Endothelial cell of umbilical vein (primary cell): ENCODE measurements around the gene CTR9. TPM values are rescaled to one million over a fixed set of nuclear protein-coding genes. Genes with fewer than 3 reads are reported as not detected.

Experiments used
- BruUV-seq: library from RNA; stranded (reverse); fragments of 400-500 nt; replicated peaks from 2 replicates; lab custom pipeline; 2021; lab: Mats Ljungman, UMichigan
- CTCF ChIA-PET: fragments of 300-600, 350-600 bp; sonication (Branson Sonifier 250); formaldehyde crosslinking; loops from one replicate; lab custom pipeline; 2021; ENCODE audit warnings: antibody characterized with exemption, inconsistent platforms; lab: Charles Lee
- POLR2A ChIA-PET: fragments of 300-600, 350-600 bp; sonication (Branson Sonifier 250); formaldehyde crosslinking; loops from one replicate; lab custom pipeline; 2021; ENCODE audit warnings: antibody characterized with exemption, inconsistent platforms; lab: Charles Lee
- DNase-seq: peaks from one replicate; pipeline ENCODE4 v3.0.0-alpha.2; 2011; ENCODE audit warnings: low read depth, low spot score
- FAIRE-seq: peaks from 2 replicates; lab custom pipeline; 2011; peaks lifted over from hg19 to GRCh38; lab: Jason Lieb, UNC
- H2AFZ ChIP-seq: 2 replicates; pipeline ENCODE4 v1.6.0; 2012; ENCODE audit warnings: low read depth, low read length, control low read depth, inconsistent platforms
- H3K27ac ChIP-seq: 2 replicates; pipeline ENCODE4 v1.5.1; 2011; ENCODE audit warnings: low read depth, mild to moderate bottlenecking, control low read depth, low read length, moderate library complexity; ENCODE audit not compliant: insufficient read depth
- H3K27me3 ChIP-seq, 2 experiments: 2 replicates each; pipeline versions ENCODE4 v1.6.0 to v1.6.1; 2011; ENCODE audit warnings: low read length in 2 of 2, mixed read lengths in 1 of 2; ENCODE audit not compliant: control insufficient read depth in 2 of 2, insufficient read depth in 2 of 2
- H3K36me3 ChIP-seq, 2 experiments: 2 replicates in 1 of 2; 3 replicates in 1 of 2; pipeline ENCODE4 v1.5.1; 2011; ENCODE audit warnings: low read length in 2 of 2, mild to moderate bottlenecking in 1 of 2, moderate library complexity in 1 of 2; ENCODE audit not compliant: control insufficient read depth in 2 of 2, insufficient read depth in 2 of 2; ENCODE audit errors: extremely low read depth in 1 of 2
- H3K4me1 ChIP-seq: 3 replicates; pipeline ENCODE4 v1.5.1; 2011; ENCODE audit warnings: mild to moderate bottlenecking, low read length; ENCODE audit not compliant: control insufficient read depth, insufficient read depth; ENCODE audit errors: extremely low read depth
- H3K4me2 ChIP-seq: 2 replicates; pipeline ENCODE4 v1.6.1; 2011; ENCODE audit warnings: low read length, control low read depth, mixed read lengths; ENCODE audit not compliant: insufficient read depth
- H3K4me3 ChIP-seq, 3 experiments: fragments of 200-600 bp in 1 of 3; sonication (generic), shearing (Covaris generic) in 1 of 3; replicated peaks in 1 of 3; 2 replicates each; pipeline ENCODE4 v1.5.1; 2011 to 2016; ENCODE audit warnings: control low read depth in 3 of 3, low read length in 3 of 3, mild to moderate bottlenecking in 2 of 3, inconsistent platforms in 1 of 3, low read depth in 1 of 3, moderate library complexity in 1 of 3; ENCODE audit not compliant: insufficient read depth in 1 of 3
- H3K79me2 ChIP-seq: 2 replicates; pipeline ENCODE4 v1.6.0; 2012; ENCODE audit warnings: low read length, inconsistent platforms; ENCODE audit not compliant: control insufficient read depth, insufficient read depth
- H3K9ac ChIP-seq: replicated peaks from 2 replicates; pipeline ENCODE3; 2011; ENCODE audit warnings: low read length, control low read depth; ENCODE audit not compliant: insufficient read depth; ENCODE audit errors: extremely low read depth
- H3K9me1 ChIP-seq: replicated peaks from 3 replicates; pipeline ENCODE4 v1.6.0; 2011; ENCODE audit warnings: mild to moderate bottlenecking, low read length; ENCODE audit not compliant: control insufficient read depth, insufficient read depth; ENCODE audit errors: extremely low read depth
- H3K9me3 ChIP-seq: replicated peaks from 2 replicates; pipeline ENCODE4 v1.5.1; 2012; ENCODE audit warnings: low read length, inconsistent platforms; ENCODE audit not compliant: control insufficient read depth, insufficient read depth
- H4K20me1 ChIP-seq: replicated peaks from 2 replicates; pipeline ENCODE3; 2011; ENCODE audit warnings: mild to moderate bottlenecking, low read length; ENCODE audit not compliant: control insufficient read depth, insufficient read depth; ENCODE audit errors: extremely low read depth
- CTCF ChIP-seq, 2 donors: IDR thresholded peaks; 1 replicate in 1 of 2; 2 replicates in 1 of 2; pipeline ENCODE4 v1.5.1; 2011; ENCODE audit warnings: low read length in 2 of 2, mild to moderate bottlenecking in 2 of 2, moderate library complexity in 2 of 2, control low read depth in 1 of 2, inconsistent platforms in 1 of 2, low read depth in 1 of 2; ENCODE audit not compliant: insufficient read depth in 1 of 2; ENCODE audit errors: extremely low read depth in 1 of 2
- EZH2 ChIP-seq: IDR thresholded peaks from 2 replicates; pipeline ENCODE4 v1.6.1; 2012; ENCODE audit warnings: borderline replicate concordance, low read depth, mild to moderate bottlenecking, moderate library complexity, low read length, inconsistent platforms; ENCODE audit not compliant: severe bottlenecking
- FOS ChIP-seq: IDR thresholded peaks from 2 replicates; pipeline ENCODE4 v1.6.1; 2011; ENCODE audit warnings: mild to moderate bottlenecking, low read length, moderate library complexity, borderline replicate concordance; ENCODE audit not compliant: insufficient read depth
- GATA2 ChIP-seq: IDR thresholded peaks from 2 replicates; pipeline ENCODE4 v1.7.0; 2011; ENCODE audit warnings: low read depth, mild to moderate bottlenecking, moderate library complexity, mixed read lengths, low read length; ENCODE audit not compliant: insufficient read length, insufficient read depth
- JUN ChIP-seq: IDR thresholded peaks from 2 replicates; pipeline ENCODE4 v1.6.1; 2011; ENCODE audit warnings: borderline replicate concordance, low read depth; ENCODE audit not compliant: insufficient read length, insufficient read depth
- MAX ChIP-seq: IDR thresholded peaks from 2 replicates; pipeline ENCODE4 v1.6.1; 2011; ENCODE audit not compliant: insufficient read depth, insufficient read length
- MYC ChIP-seq: IDR thresholded peaks from one replicate; pipeline ENCODE4 v1.6.1; 2011; ENCODE audit warnings: mild to moderate bottlenecking, low read depth, low read length
- POLR2A ChIP-seq: IDR thresholded peaks from 2 replicates; pipeline ENCODE4 v1.6.1; 2012; ENCODE audit warnings: low read depth, mild to moderate bottlenecking, control low read depth, low read length
- POLR2AphosphoS5 ChIP-seq: IDR thresholded peaks from 2 replicates; pipeline ENCODE4 v1.6.1; 2012; ENCODE audit warnings: low read depth, mild to moderate bottlenecking, control low read depth, low read length, moderate library complexity; ENCODE audit not compliant: insufficient read depth
- dilution Hi-C: fragments of 300-500 bp; cut with MboI; formaldehyde crosslinking; loops from one replicate; pipeline ENCODE4 v1.15.0; 2019; ENCODE audit warnings: low sequenced_read_pairs; ENCODE audit not compliant: extremely low pct_ligation_motif_present
- intact Hi-C: fragments of 100-400 bp; cut with micrococcal nuclease; formaldehyde crosslinking; loops from one replicate; pipeline ENCODE4 v1.10.0; 2022
- polyA plus RNA-seq, 4 experiments: library from polyadenylated mRNA; depleted of rRNA in 3 of 4; stranded (reverse) in 3 of 4; unstranded in 1 of 4; fragments of >200 nt; gene quantifications; 2 replicates each; pipeline versions ENCODE4 v1.2.1 to v1.2.3, GENCODE V29; 2011 to 2012; ENCODE audit warnings: missing spikeins in 1 of 4
- total RNA-seq: library from RNA; stranded (reverse); gene quantifications from 2 replicates; pipeline ENCODE4 v1.2.3, GENCODE V29; 2021

The CTR9 gene
- total and polyA plus RNA-seq, 2 donors (not counting 3 experiments of a cell fraction or from before 2014, with no cell fraction given), result 7.5 to 33.2 TPM

- no peak for FAIRE-seq
- H3K36me3 ChIP-seq, result peaks cover 42 to 54% of the 10 kb centered on the region in 2 experiments
Observed at GRCh38 chr11:10806206-10806605, 55.2 kb downstream of the CTR9 start.

More at GRCh38 chr11:10806206-10806605, 55.2 kb downstream of the CTR9 start:
- no peak for DNase-seq
- dilution Hi-C loops, result no loop called here
- no peaks in the 10 kb centered on the region for H3K9me3 ChIP-seq
- H3K79me2 ChIP-seq, result peaks cover 65% of the 10 kb centered on the region
- no peak overlapping the region for H2AFZ ChIP-seq
- H3K27ac ChIP-seq, result no peak overlapping the region
- ChIA-PET POLR2A (interaction anchor here (1.3 kb wide), 1 partner anchor 10 kb away, joined by 3 read pairs; no protein-coding TSS in a partner anchor), CTCF (interaction anchor here (1.0 to 1.4 kb wide), 2 partner anchors 14 to 52 kb away, joined by 3 read pairs; partner anchors contain the start of gene ZBED5)
- peaks cover 27% of the 10 kb centered on the region for H4K20me1 ChIP-seq
- TF ChIP-seq GATA2 (no peak), JUN (no peak), MAX (no peak), EZH2 (no peak), POLR2AphosphoS5 (no peak), FOS (no peak), POLR2A (no peak), MYC (no peak), CTCF (IDR thresholded peaks at IDR 0.05; ENCODE audit: extremely low read depth in 1 of 2, insufficient read depth in 1 of 2, low read depth in 1 of 2, low read length in 2 of 2) (no peak)
- peak overlapping the region in 1 of 3 experiments; percentile 97 for H3K4me3 ChIP-seq
- no TSS peak for BruUV-seq
- intact Hi-C loops, result loop anchor here (5.0 kb wide), 1 partner anchor 1171 kb away; no protein-coding TSS in a partner anchor
- peaks cover 47% of the 10 kb centered on the region for H3K4me1 ChIP-seq
- H3K27me3 ChIP-seq, result no peaks in the 10 kb centered on the region
- H3K4me2 ChIP-seq, result peak overlapping the region; percentile 81
- H3K9ac ChIP-seq, result peak overlapping the region; percentile 100
- H3K9me1 ChIP-seq, result no peaks in the 10 kb centered on the region
